Body of pancreas (tissue), 4 donors: ENCODE measurements around the gene TMEM187. TPM values are rescaled to one million over a fixed set of nuclear protein-coding genes. Genes with fewer than 3 reads are reported as not detected.

Source experiments
- ATAC-seq: fragments of 150-250 bp; one replicate; pipeline ENCODE4 v1.9.1; 2016
- DNase-seq, 4 donors: peaks; one replicate each; pipeline ENCODE4 v3.0.0-alpha.2; 2019
- H3K27ac ChIP-seq, 4 donors: fragments of 200-600 bp; sonication (generic); 1 replicate in 3 of 4; 2 replicates in 1 of 4; pipeline versions ENCODE4 v1.5.1 to v1.6.1; 2016 to 2019; ENCODE audit warnings: mild to moderate bottlenecking in 1 of 4, mixed read lengths in 1 of 4, moderate library complexity in 1 of 4
- H3K27me3 ChIP-seq, 2 donors: fragments of 200-600 bp; sonication (generic); one replicate each; pipeline ENCODE4 v1.6.0; 2016; ENCODE audit warnings: mild to moderate bottlenecking in 1 of 2
- H3K36me3 ChIP-seq, 2 donors: fragments of 200-600 bp; sonication (generic); replicated peaks in 1 of 2; 2 replicates each; pipeline ENCODE4 v1.5.1; 2016; ENCODE audit warnings: low read depth in 2 of 2; ENCODE audit not compliant: insufficient read depth in 1 of 2
- H3K4me1 ChIP-seq: fragments of 200-600 bp; sonication (generic); one replicate; pipeline ENCODE4 v1.6.0; 2016
- H3K4me3 ChIP-seq, 2 donors: fragments of 200-600 bp; sonication (generic); 1 replicate in 1 of 2; 2 replicates in 1 of 2; pipeline ENCODE4 v1.5.1; 2016 to 2019
- H3K9me3 ChIP-seq, 3 donors: fragments of 200-600 bp; sonication (generic); 1 replicate in 2 of 3; 2 replicates in 1 of 3; pipeline ENCODE4 v1.5.1; 2016
- CTCF ChIP-seq, 7 experiments: fragments of 450-650 bp in 4 of 7; fragments of 200-600 bp in 3 of 7; sonication (generic) in 3 of 7; IDR thresholded peaks; one replicate each; pipeline ENCODE4 v1.5.1; 2016 to 2019; ENCODE audit warnings: antibody characterized with exemption in 7 of 7
- POLR2A ChIP-seq, 3 donors: fragments of 450-650 bp; IDR thresholded peaks; one replicate each; pipeline ENCODE4 v1.6.1; 2016; ENCODE audit warnings: antibody characterized with exemption in 3 of 3, mild to moderate bottlenecking in 2 of 3
- WGBS, 2 donors: methylation state at CpG; one replicate each; pipeline ENCODE4 v1.1.5; 2017; 5-methylcytosine and 5-hydroxymethylcytosine counted together
- intact Hi-C: fragments of 100-400 bp; cut with DNase I; formaldehyde crosslinking; loops from one replicate; pipeline ENCODE4 v1.15.1; 2023
- total RNA-seq, 2 donors: library from RNA; depleted of rRNA; stranded (reverse); fragments of >200 nt; gene quantifications; one replicate each; pipeline ENCODE4 v1.1.0, GENCODE V29; 2016

The TMEM187 gene
- total RNA-seq, 2 donors from 2014 or later: 8.8 to 10.9 TPM

DNA sequence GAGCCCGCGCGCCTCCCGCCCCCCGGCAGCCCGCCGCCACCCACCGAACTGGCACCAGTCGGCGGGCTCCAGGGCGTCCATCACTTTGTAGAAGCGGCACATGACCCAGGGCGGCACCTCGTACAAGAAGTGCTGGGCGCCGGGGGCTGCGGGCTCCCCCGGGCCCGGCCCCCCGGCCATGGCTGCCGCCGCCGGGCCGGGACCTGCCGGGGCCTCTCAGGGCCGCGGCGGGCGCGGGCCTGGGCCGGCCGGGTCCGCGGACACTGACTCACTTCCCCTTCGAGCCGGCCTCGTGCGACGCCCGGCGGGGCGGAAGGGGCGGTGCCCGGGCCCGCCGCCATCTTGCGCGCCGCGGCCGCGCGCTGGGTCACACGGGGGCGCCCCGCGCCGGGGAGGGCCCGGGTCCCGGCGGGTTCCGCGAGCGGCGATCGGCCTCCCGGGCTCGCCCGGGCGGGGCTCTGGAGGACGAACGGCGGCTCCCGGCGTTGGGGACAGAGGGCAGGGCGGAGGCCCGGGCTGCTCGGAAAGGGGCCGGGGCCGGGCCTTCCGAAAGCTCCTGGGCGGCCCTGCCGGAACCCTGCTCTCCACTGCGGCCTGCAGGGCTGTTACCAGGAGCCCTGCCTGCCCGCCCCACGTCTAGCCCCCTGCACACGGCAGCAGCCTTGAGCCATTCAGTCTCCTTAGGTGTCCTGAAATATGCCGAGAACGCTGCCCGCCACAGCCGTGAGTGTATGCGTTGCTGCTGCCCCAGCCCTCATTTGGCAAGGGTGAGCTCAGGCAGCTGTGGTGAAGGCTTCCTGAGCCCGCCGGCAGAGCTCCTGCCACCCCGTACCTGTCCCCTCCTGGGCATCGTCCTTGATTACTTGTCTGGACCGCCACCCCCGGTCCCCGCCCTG, 47.3 kb downstream of the TMEM187 start, which contains the start of gene IRAK1:
Gene IRAK1 (minus strand): TSS at position 270 of the 896 bp plus-strand sequence. CDS start 90 bp downstream, at position 180.
- DNase-seq (peak; percentile 53 to 64 (median 58)), ATAC-seq (peak; percentile 90)
- Histone ChIP-seq H3K36me3 (no peaks in the 10 kb centered on the region), H3K4me3 (peak within 1 kb of the TSS in 1 of 2 donors; percentile 9), H3K27ac (peak within 1 kb of the TSS; percentile 65 to 91 (median 84)), H3K9me3 (no peaks in the 10 kb centered on the region), H3K4me1 (peaks cover 21% of the 10 kb centered on the region), H3K27me3 (no peaks in the 10 kb centered on the region)
- TF ChIP-seq POLR2A (IDR thresholded peaks at IDR 0.05): peak in 2 of 3 donors; percentile 35 to 40
- no peak for TF ChIP-seq CTCF (IDR thresholded peaks at IDR 0.05)
- intact Hi-C loops: no loop called here
- 0% methylated on average over 12 of the region's 99 CpGs; no CpG with 5 or more reads in 1 of the 2 donors for WGBS, 2 donors

DNA sequence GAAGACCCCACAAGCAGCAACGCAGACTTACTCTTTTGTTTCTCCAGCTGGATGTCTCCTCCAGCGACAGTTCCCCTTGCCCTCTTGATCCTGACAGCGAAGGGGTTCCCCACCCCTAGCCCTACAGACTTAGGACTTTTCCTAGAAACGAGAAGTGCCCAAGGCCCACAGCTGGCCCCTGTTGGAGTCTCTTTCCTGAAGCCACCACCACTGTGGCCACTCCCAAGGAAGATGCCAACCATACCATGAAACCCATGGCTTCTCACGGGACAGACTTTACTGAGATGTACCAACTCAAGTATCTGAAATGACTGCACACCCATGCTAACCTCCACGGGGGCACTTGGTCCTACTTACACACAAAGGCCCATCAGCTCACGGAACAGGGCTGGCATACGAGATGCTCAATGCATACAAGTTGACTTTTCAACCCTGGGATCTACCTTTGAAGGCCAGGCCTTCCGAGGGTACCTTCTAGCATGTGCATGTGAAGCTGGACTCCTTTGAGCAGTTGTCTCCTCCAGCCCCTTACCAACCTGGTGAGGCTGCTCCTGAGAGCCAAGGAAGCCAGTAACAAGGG, 48.1 kb downstream of the TMEM187 start:
- no peak for ATAC-seq
- no peak for TF ChIP-seq CTCF (IDR thresholded peaks at IDR 0.05)
- no peak for TF ChIP-seq POLR2A (IDR thresholded peaks at IDR 0.05)
- H3K36me3 ChIP-seq: no peaks in the 10 kb centered on the region
- H3K4me3 ChIP-seq: no peak overlapping the region
- peak overlapping the region; percentile 65 to 91 (median 84) for H3K27ac ChIP-seq
- H3K27me3 ChIP-seq: no peaks in the 10 kb centered on the region
- WGBS, 2 donors: 11 to 42% methylated on average over 3 to 7 of the region's 9 CpGs
- intact Hi-C loops: no loop called here
- no peaks in the 10 kb centered on the region for H3K9me3 ChIP-seq
- no peak for DNase-seq
- H3K4me1 ChIP-seq: peaks cover 21% of the 10 kb centered on the region

- H3K27ac ChIP-seq: peak overlapping the region in 3 of 4 donors; percentile 78 to 91 (median 89)
- H3K4me3 ChIP-seq: no peak overlapping the region
- 85 to 100% methylated on average over 1 to 2 of the region's 11 CpGs for WGBS, 2 donors
- peaks cover 21% of the 10 kb centered on the region for H3K4me1 ChIP-seq
- no peak for ATAC-seq
- no peak for DNase-seq
- no peaks in the 10 kb centered on the region for H3K36me3 ChIP-seq
- intact Hi-C loops: no loop called here
- TF ChIP-seq CTCF (IDR thresholded peaks at IDR 0.05) (no peak), POLR2A (IDR thresholded peaks at IDR 0.05) (no peak)
- H3K9me3 ChIP-seq: no peaks in the 10 kb centered on the region
- no peaks in the 10 kb centered on the region for H3K27me3 ChIP-seq
Observed at GRCh38 chrX:154021131-154021611, 48.6 kb downstream of the TMEM187 start.

- peaks cover 21% of the 10 kb centered on the region for H3K4me1 ChIP-seq
- intact Hi-C loops: no loop called here
- WGBS, 2 donors: 90 to 94% methylated on average over 2 to 5 of the region's 5 CpGs
- ATAC-seq (no peak), DNase-seq (no peak)
- H3K27me3 ChIP-seq: no peaks in the 10 kb centered on the region
- H3K4me3 ChIP-seq: no peak overlapping the region
- H3K36me3 ChIP-seq: no peaks in the 10 kb centered on the region
- TF ChIP-seq POLR2A (IDR thresholded peaks at IDR 0.05) (no peak), CTCF (IDR thresholded peaks at IDR 0.05) (no peak)
- H3K9me3 ChIP-seq: no peaks in the 10 kb centered on the region
- peak overlapping the region in 1 of 4 donors; percentile 9 for H3K27ac ChIP-seq
Observed at GRCh38 chrX:154022108-154022507, 49.6 kb downstream of the TMEM187 start.
